Cortex of kidney (tissue), 1 donor: ENCODE results near the gene VPS13D.
"Not testable (repeated sequence)": the region's sequence is repeated elsewhere in the genome, so short reads cannot be mapped to it uniquely, and the experiment has no call there.

Experiments used
- DNase-seq: peaks from one replicate; lab custom pipeline; 2025; lab: John Stamatoyannopoulos, UW

The VPS13D gene

GRCh38 chr1:12515234-12515633 is 285.4 kb downstream of the VPS13D start:
- no peak for DNase-seq

- DNase-seq, result no peak
These were observed 286.9 kb downstream of the VPS13D start for GRCh38 chr1:12516741-12517140.

GRCh38 chr1:12518931-12519692 is 289.3 kb downstream of the VPS13D start:
- DNase-seq, result no peak

- DNase-seq, result no peak
These were observed 290.0 kb downstream of the VPS13D start for GRCh38 chr1:12519693-12520364.

- no peak for DNase-seq
These were observed 291.3 kb downstream of the VPS13D start for GRCh38 chr1:12521096-12521495.

GRCh38 chr1:12522780-12523179 is 292.9 kb downstream of the VPS13D start:
- not testable (repeated sequence) for DNase-seq

- no peak for DNase-seq
These were observed 294.4 kb downstream of the VPS13D start for GRCh38 chr1:12524266-12524665.

- DNase-seq, result no peak
These were observed 295.7 kb downstream of the VPS13D start for GRCh38 chr1:12525311-12526181.

GRCh38 chr1:12527564-12527963 is 297.7 kb downstream of the VPS13D start:
- no peak for DNase-seq

- no peak for DNase-seq
These were observed 298.4 kb downstream of the VPS13D start for GRCh38 chr1:12528021-12528852.

- DNase-seq, result no peak
These were observed 299.9 kb downstream of the VPS13D start for GRCh38 chr1:12529640-12530174.

- no peak for DNase-seq
These were observed 300.8 kb downstream of the VPS13D start for GRCh38 chr1:12530462-12531178.

- DNase-seq, result no peak
These were observed 301.3 kb downstream of the VPS13D start for GRCh38 chr1:12531179-12531499.

- no peak for DNase-seq
These were observed 302.8 kb downstream of the VPS13D start for GRCh38 chr1:12532405-12533315.

- DNase-seq, result no peak
These were observed 306.3 kb downstream of the VPS13D start for GRCh38 chr1:12536023-12536639.

GRCh38 chr1:12537294-12537693 is 307.5 kb downstream of the VPS13D start:
- DNase-seq, result no peak

GRCh38 chr1:12537906-12538461 is 308.2 kb downstream of the VPS13D start:
- no peak for DNase-seq

GRCh38 chr1:12538536-12538935 is 308.7 kb downstream of the VPS13D start:
- not testable (repeated sequence) for DNase-seq

GRCh38 chr1:12539320-12539704 is 309.5 kb downstream of the VPS13D start:
- DNase-seq, result no peak
